Measurements from ENCODE around the gene GAST. TPM values are rescaled to one million over a fixed set of nuclear protein-coding genes. Genes with fewer than 3 reads are reported as not detected.

The GAST gene
- total RNA-seq, 1 donor from 2014 or later, result not detected

GRCh38 chr17:41702712-41703111, 9.4 kb upstream of the GAST start:
- H3K4me3 ChIP-seq (ENCODE audit: insufficient read depth, low read depth, low read length), result no peak overlapping the region
- no peak overlapping the region for H3K4me2 ChIP-seq (ENCODE audit: low read length)
- no peak overlapping the region for H3K4me3 Mint-ChIP-seq (ENCODE audit: unreplicated experiment)
- H3K4me1 ChIP-seq (ENCODE audit: insufficient read depth, low read length), result peaks cover 14% of the 10 kb centered on the region
- no peak overlapping the region for H3K27ac ChIP-seq (ENCODE audit: low read depth, low read length)
- no peaks in the 10 kb centered on the region for H3K9me3 Mint-ChIP-seq (ENCODE audit: unreplicated experiment)
- FAIRE-seq (no peak), DNase-seq (ENCODE audit: low read depth) (no peak)
- H4K20me1 ChIP-seq (ENCODE audit: insufficient read depth, low read length), result no peaks in the 10 kb centered on the region
- no peak overlapping the region for H3K9ac ChIP-seq (ENCODE audit: low read length)
- TF ChIP-seq, protein P1, sequence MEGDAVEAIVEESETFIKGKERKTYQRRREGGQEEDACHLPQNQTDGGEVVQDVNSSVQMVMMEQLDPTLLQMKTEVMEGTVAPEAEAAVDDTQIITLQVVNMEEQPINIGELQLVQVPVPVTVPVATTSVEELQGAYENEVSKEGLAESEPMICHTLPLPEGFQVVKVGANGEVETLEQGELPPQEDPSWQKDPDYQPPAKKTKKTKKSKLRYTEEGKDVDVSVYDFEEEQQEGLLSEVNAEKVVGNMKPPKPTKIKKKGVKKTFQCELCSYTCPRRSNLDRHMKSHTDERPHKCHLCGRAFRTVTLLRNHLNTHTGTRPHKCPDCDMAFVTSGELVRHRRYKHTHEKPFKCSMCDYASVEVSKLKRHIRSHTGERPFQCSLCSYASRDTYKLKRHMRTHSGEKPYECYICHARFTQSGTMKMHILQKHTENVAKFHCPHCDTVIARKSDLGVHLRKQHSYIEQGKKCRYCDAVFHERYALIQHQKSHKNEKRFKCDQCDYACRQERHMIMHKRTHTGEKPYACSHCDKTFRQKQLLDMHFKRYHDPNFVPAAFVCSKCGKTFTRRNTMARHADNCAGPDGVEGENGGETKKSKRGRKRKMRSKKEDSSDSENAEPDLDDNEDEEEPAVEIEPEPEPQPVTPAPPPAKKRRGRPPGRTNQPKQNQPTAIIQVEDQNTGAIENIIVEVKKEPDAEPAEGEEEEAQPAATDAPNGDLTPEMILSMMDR (IDR thresholded peaks at IDR 0.05; ENCODE audit: insufficient read depth, low read depth, low read length), result no peak
- TF ChIP-seq EZH2 (IDR thresholded peaks at IDR 0.05; ENCODE audit: insufficient read depth, low read length), result no peak
- no peaks in the 10 kb centered on the region for H3K79me2 ChIP-seq (ENCODE audit: insufficient read depth, low read length)
- H3K4me1 Mint-ChIP-seq (ENCODE audit: low read depth, unreplicated experiment), result peaks cover 8% of the 10 kb centered on the region
- no peak overlapping the region for H3K27ac Mint-ChIP-seq (ENCODE audit: unreplicated experiment)
- H3K9me3 ChIP-seq (ENCODE audit: insufficient read depth, low read depth, low read length), result no peaks in the 10 kb centered on the region
- H3K27me3 Mint-ChIP-seq (ENCODE audit: low read depth, unreplicated experiment), result peaks cover 2% of the 10 kb centered on the region
- H3K36me3 ChIP-seq (ENCODE audit: insufficient read depth, low read length), result no peaks in the 10 kb centered on the region
- H2AFZ ChIP-seq (ENCODE audit: low read depth, low read length), result no peak overlapping the region
- no peaks in the 10 kb centered on the region for H3K36me3 Mint-ChIP-seq (ENCODE audit: low read depth, unreplicated experiment)
- H3K27me3 ChIP-seq (ENCODE audit: insufficient read depth, low read length), result no peaks in the 10 kb centered on the region

GRCh38 chr17:41705271-41705991, 6.7 kb upstream of the GAST start:
- Mint-ChIP-seq H3K4me1 (ENCODE audit: low read depth, unreplicated experiment) (peaks cover 8% of the 10 kb centered on the region), H3K36me3 (ENCODE audit: low read depth, unreplicated experiment) (no peaks in the 10 kb centered on the region), H3K4me3 (ENCODE audit: unreplicated experiment) (peak overlapping the region; percentile 23), H3K27me3 (ENCODE audit: low read depth, unreplicated experiment) (peaks cover 5% of the 10 kb centered on the region), H3K9me3 (ENCODE audit: unreplicated experiment) (no peaks in the 10 kb centered on the region), H3K27ac (ENCODE audit: unreplicated experiment) (peak overlapping the region; percentile 71)
- H3K9me3 ChIP-seq (ENCODE audit: insufficient read depth, low read depth, low read length), result no peaks in the 10 kb centered on the region
- H3K36me3 ChIP-seq (ENCODE audit: insufficient read depth, low read length), result no peaks in the 10 kb centered on the region
- H3K9ac ChIP-seq (ENCODE audit: low read length), result peak overlapping the region; percentile 55
- peak; percentile 64 for DNase-seq (ENCODE audit: low read depth)
- peak overlapping the region; percentile 32 for H3K27ac ChIP-seq (ENCODE audit: low read depth, low read length)
- TF ChIP-seq, protein P1 (IDR thresholded peaks at IDR 0.05; ENCODE audit: insufficient read depth, low read depth, low read length), result no peak
- TF ChIP-seq EZH2 (IDR thresholded peaks at IDR 0.05; ENCODE audit: insufficient read depth, low read length), result no peak
- FAIRE-seq, result no peak
- H3K4me2 ChIP-seq (ENCODE audit: low read length), result peak overlapping the region; percentile 82
- no peaks in the 10 kb centered on the region for H3K27me3 ChIP-seq (ENCODE audit: insufficient read depth, low read length)
- peak overlapping the region; percentile 19 for H3K4me3 ChIP-seq (ENCODE audit: insufficient read depth, low read depth, low read length)
- H4K20me1 ChIP-seq (ENCODE audit: insufficient read depth, low read length), result no peaks in the 10 kb centered on the region
- H2AFZ ChIP-seq (ENCODE audit: low read depth, low read length), result peak overlapping the region; percentile 74
- no peaks in the 10 kb centered on the region for H3K79me2 ChIP-seq (ENCODE audit: insufficient read depth, low read length)
- peaks cover 14% of the 10 kb centered on the region for H3K4me1 ChIP-seq (ENCODE audit: insufficient read depth, low read length)

Measured in astrocyte (in vitro differentiated cells and primary cell).